OCI-LY3 (cell line): ENCODE results near the gene ABCF2.

ENCODE experiments used
- H2AFZ ChIP-seq: fragments of 200-600, 300-600 bp; shearing (Covaris generic); 2 replicates; pipeline ENCODE4 v1.6.0; 2014; ENCODE audit warnings: antibody characterized with exemption, low read depth, low read length
- H3K27ac ChIP-seq: fragments of 200-600, 300-600 bp; sonication (generic); 2 replicates; pipeline ENCODE4 v1.5.1; 2014; ENCODE audit warnings: mild to moderate bottlenecking, low read length, moderate library complexity, mixed read lengths
- H3K27me3 ChIP-seq: fragments of 200-600, 300-600 bp; sonication (generic); 2 replicates; pipeline ENCODE4 v1.6.1; 2014; ENCODE audit warnings: low read depth, low read length, mixed read lengths
- H3K36me3 ChIP-seq: fragments of 200-600, 300-600 bp; sonication (generic); replicated peaks from 2 replicates; pipeline ENCODE3; 2014; ENCODE audit warnings: low read depth, low read length, mixed read lengths
- H3K4me1 ChIP-seq: fragments of 300-600, 200-600 bp; sonication (generic); 2 replicates; pipeline ENCODE4 v1.6.1; 2014; ENCODE audit warnings: low read length, mixed read lengths
- H3K4me2 ChIP-seq: fragments of 200-600, 300-600 bp; sonication (generic); 2 replicates; pipeline ENCODE4 v1.6.1; 2014; ENCODE audit warnings: low read length, mixed read lengths
- H3K4me3 ChIP-seq: fragments of 300-600, 200-600 bp; sonication (generic); 2 replicates; pipeline ENCODE4 v1.5.1; 2014; ENCODE audit warnings: antibody characterized with exemption, mild to moderate bottlenecking, low read length, moderate library complexity
- H3K79me2 ChIP-seq: fragments of 300-600, 200-600 bp; shearing (Covaris generic); 2 replicates; pipeline ENCODE4 v1.6.1; 2014; ENCODE audit warnings: mild to moderate bottlenecking, low read length, mixed read lengths
- H3K9ac ChIP-seq: fragments of 300-600, 200-600 bp; shearing (Covaris generic); 2 replicates; pipeline ENCODE4 v1.6.0; 2014; ENCODE audit warnings: mild to moderate bottlenecking, low read length, moderate library complexity
- H3K9me3 ChIP-seq: fragments of 200-600, 300-600 bp; shearing (Covaris generic); 2 replicates; pipeline ENCODE4 v1.6.1; 2014; ENCODE audit warnings: low read length, mixed read lengths; ENCODE audit not compliant: insufficient read depth
- H4K20me1 ChIP-seq: fragments of 200-600, 300-600 bp; sonication (generic); 2 replicates; pipeline ENCODE4 v1.6.1; 2016; ENCODE audit warnings: low read length, mixed read lengths; ENCODE audit not compliant: insufficient read depth
- CTCF ChIP-seq: fragments of 200-600, 300-600 bp; sonication (generic); IDR thresholded peaks from 2 replicates; pipeline ENCODE4 v1.5.1; 2014; ENCODE audit warnings: antibody characterized with exemption, low read length, low read depth
- EZH2phosphoT487 ChIP-seq: fragments of 200-600 bp; shearing (Covaris generic); IDR thresholded peaks from 2 replicates; pipeline ENCODE4 v1.6.1; 2018; ENCODE audit warnings: antibody characterized with exemption, mixed run types, low read depth

ABCF2 gene

GRCh38 chr7:151192002-151192539, 34.9 kb downstream of the ABCF2 start:
- Histone ChIP-seq H2AFZ (no peak overlapping the region), H3K4me1 (peaks cover 32% of the 10 kb centered on the region), H3K9ac (no peak overlapping the region), H3K27ac (no peak overlapping the region), H3K36me3 (no peaks in the 10 kb centered on the region), H3K9me3 (no peaks in the 10 kb centered on the region), H4K20me1 (peaks cover 70% of the 10 kb centered on the region), H3K79me2 (no peaks in the 10 kb centered on the region), H3K4me2 (no peak overlapping the region), H3K4me3 (no peak overlapping the region), H3K27me3 (peaks cover 93% of the 10 kb centered on the region)
- TF ChIP-seq EZH2phosphoT487 (no peak), CTCF (no peak)

- Histone ChIP-seq H3K9me3 (no peaks in the 10 kb centered on the region), H3K4me1 (peaks cover 32% of the 10 kb centered on the region), H3K9ac (no peak overlapping the region), H3K4me2 (no peak overlapping the region), H3K27me3 (peaks cover 93% of the 10 kb centered on the region), H2AFZ (no peak overlapping the region), H3K36me3 (no peaks in the 10 kb centered on the region), H3K4me3 (no peak overlapping the region), H4K20me1 (peaks cover 75% of the 10 kb centered on the region), H3K27ac (no peak overlapping the region), H3K79me2 (no peaks in the 10 kb centered on the region)
- TF ChIP-seq EZH2phosphoT487: no peak
- TF ChIP-seq CTCF: no peak
Measured at GRCh38 chr7:151191544-151191943, 35.5 kb downstream of the ABCF2 start.

GRCh38 chr7:151189038-151189437, 38.0 kb downstream of the ABCF2 start:
- H3K9ac ChIP-seq: no peak overlapping the region
- H3K9me3 ChIP-seq: no peaks in the 10 kb centered on the region
- no peaks in the 10 kb centered on the region for H3K79me2 ChIP-seq
- H3K4me2 ChIP-seq: peak overlapping the region; percentile 62
- peaks cover 70% of the 10 kb centered on the region for H4K20me1 ChIP-seq
- H2AFZ ChIP-seq: no peak overlapping the region
- no peaks in the 10 kb centered on the region for H3K36me3 ChIP-seq
- peaks cover 32% of the 10 kb centered on the region for H3K4me1 ChIP-seq
- H3K4me3 ChIP-seq: peak overlapping the region; percentile 31
- no peak overlapping the region for H3K27ac ChIP-seq
- no peak for TF ChIP-seq CTCF
- TF ChIP-seq EZH2phosphoT487: peak; percentile 64; the same call in 1 of the 2 replicates
- H3K27me3 ChIP-seq: peaks cover 84% of the 10 kb centered on the region

- Histone ChIP-seq H3K36me3 (no peaks in the 10 kb centered on the region), H3K9ac (no peak overlapping the region), H3K27me3 (peaks cover 79% of the 10 kb centered on the region), H2AFZ (no peak overlapping the region), H3K4me1 (peaks cover 32% of the 10 kb centered on the region), H4K20me1 (peaks cover 67% of the 10 kb centered on the region), H3K9me3 (no peaks in the 10 kb centered on the region), H3K27ac (no peak overlapping the region), H3K4me2 (peak overlapping the region; percentile 62), H3K79me2 (no peaks in the 10 kb centered on the region), H3K4me3 (peak overlapping the region; percentile 31; the same call in 1 of the 2 replicates)
- TF ChIP-seq EZH2phosphoT487: no peak
- no peak for TF ChIP-seq CTCF
Measured at GRCh38 chr7:151188252-151188542, 38.8 kb downstream of the ABCF2 start.
